ENCODE measurements around the gene GUCY2F. TPM values are rescaled to one million over a fixed set of nuclear protein-coding genes. Genes with fewer than 3 reads are reported as not detected.

Gene GUCY2F
- total and polyA plus RNA-seq, 2 donors (not counting 3 experiments of a cell fraction or from before 2014, with no cell fraction given), result 0.01 TPM; not detected in 1

GRCh38 chrX:109463784-109464183 is 18.1 kb downstream of the GUCY2F start:
- H3K27ac ChIP-seq (ENCODE audit: insufficient read depth, low read depth, low read length), result no peak overlapping the region
- H3K9me3 ChIP-seq (replicated peaks; ENCODE audit: control insufficient read depth, insufficient read depth, low read length), result no peaks in the 10 kb centered on the region
- no peaks in the 10 kb centered on the region for H3K9me1 ChIP-seq (replicated peaks; ENCODE audit: control insufficient read depth, extremely low read depth, insufficient read depth, low read length)
- H3K79me2 ChIP-seq (ENCODE audit: control insufficient read depth, insufficient read depth, low read length), result no peaks in the 10 kb centered on the region
- dilution Hi-C loops (cut with MboI; ENCODE audit: extremely low pct_ligation_motif_present, low sequenced_read_pairs) (no loop called here), intact Hi-C loops (cut with micrococcal nuclease) (no loop called here)
- no peaks in the 10 kb centered on the region for H4K20me1 ChIP-seq (replicated peaks; ENCODE audit: control insufficient read depth, extremely low read depth, insufficient read depth, low read length)
- peaks cover 0 to 3% of the 10 kb centered on the region in 2 experiments for H3K27me3 ChIP-seq (ENCODE audit: control insufficient read depth in 2 of 2, insufficient read depth in 2 of 2, low read length in 2 of 2)
- H3K36me3 ChIP-seq (ENCODE audit: control insufficient read depth in 2 of 2, extremely low read depth in 1 of 2, insufficient read depth in 2 of 2, low read length in 2 of 2), result no peaks in the 10 kb centered on the region
- BruUV-seq (replicated peaks), result no TSS peak
- H3K9ac ChIP-seq (replicated peaks; ENCODE audit: extremely low read depth, insufficient read depth, low read length), result no peak overlapping the region
- H2AFZ ChIP-seq (ENCODE audit: low read depth, low read length), result no peak overlapping the region
- DNase-seq (ENCODE audit: low read depth, low spot score) (no peak), FAIRE-seq (no peak)
- H3K4me1 ChIP-seq (ENCODE audit: control insufficient read depth, extremely low read depth, insufficient read depth, low read length), result no peaks in the 10 kb centered on the region
- CTCF ChIA-PET, result interaction anchor here (1.2 to 1.9 kb wide), 3 partner anchors 17 to 22 kb away, joined by 3 to 6 read pairs (median 4); no protein-coding TSS in a partner anchor
- no peak overlapping the region for H3K4me2 ChIP-seq (ENCODE audit: insufficient read depth, low read length)
- H3K4me3 ChIP-seq (replicated peaks in 1 of 3; ENCODE audit: insufficient read depth in 1 of 3, low read depth in 1 of 3, low read length in 3 of 3), result no peak overlapping the region
- no peak for TF ChIP-seq MAX (IDR thresholded peaks at IDR 0.05; ENCODE audit: insufficient read depth, insufficient read length)
- TF ChIP-seq JUN (IDR thresholded peaks at IDR 0.05; ENCODE audit: borderline replicate concordance, insufficient read depth, insufficient read length, low read depth), result no peak
- no peak for TF ChIP-seq POLR2AphosphoS5 (IDR thresholded peaks at IDR 0.05; ENCODE audit: insufficient read depth, low read depth, low read length)
- no peak for TF ChIP-seq POLR2A (IDR thresholded peaks at IDR 0.05; ENCODE audit: low read depth, low read length)
- no peak for TF ChIP-seq FOS (IDR thresholded peaks at IDR 0.05; ENCODE audit: borderline replicate concordance, insufficient read depth, low read length)
- no peak for TF ChIP-seq EZH2 (IDR thresholded peaks at IDR 0.05; ENCODE audit: borderline replicate concordance, low read depth, low read length, severe bottlenecking)
- no peak for TF ChIP-seq CTCF (IDR thresholded peaks at IDR 0.05; ENCODE audit: extremely low read depth in 1 of 2, insufficient read depth in 1 of 2, low read depth in 1 of 2, low read length in 2 of 2)
- TF ChIP-seq MYC (IDR thresholded peaks at IDR 0.05; ENCODE audit: low read depth, low read length), result no peak
- TF ChIP-seq GATA2 (IDR thresholded peaks at IDR 0.05; ENCODE audit: insufficient read depth, insufficient read length, low read depth, low read length), result no peak
- POLR2A ChIA-PET, result no interaction called here

Data from endothelial cell of umbilical vein (primary cell).